Mucosa of descending colon (tissue), 3 donors: ENCODE measurements around the gene PVRIG. TPM values are rescaled to one million over a fixed set of nuclear protein-coding genes. Genes with fewer than 3 reads are reported as not detected.
"Not testable (repeated sequence)": the region's sequence is repeated elsewhere in the genome, so short reads cannot be mapped to it uniquely, and the experiment has no call there.

Experiments used
- ATAC-seq: fragments of 200-7000 bp; cut with Tn5 transposase; one replicate; pipeline ENCODE4 v1.9.1; 2020; ENCODE audit warnings: mild to moderate bottlenecking, moderate library complexity
- DNase-seq, 3 donors: peaks; one replicate each; pipeline ENCODE4 v3.0.0-alpha.2; 2020
- H3K36me3 ChIP-seq: fragments of 200-600 bp; one replicate; pipeline ENCODE4 v1.8.0; 2021; ENCODE audit warnings: low read depth, mild to moderate bottlenecking
- H3K4me1 ChIP-seq: fragments of 200-600 bp; one replicate; pipeline ENCODE4 v1.8.0; 2021; ENCODE audit warnings: low read depth, mild to moderate bottlenecking
- H3K4me3 ChIP-seq: fragments of 200-600 bp; one replicate; pipeline ENCODE4 v1.8.0; 2021; ENCODE audit warnings: mild to moderate bottlenecking
- H3K9me3 ChIP-seq: fragments of 200-600 bp; one replicate; pipeline ENCODE4 v1.8.0; 2021; ENCODE audit warnings: mild to moderate bottlenecking
- CTCF ChIP-seq: fragments of 200-600 bp; IDR thresholded peaks from one replicate; pipeline ENCODE4 v1.8.0; 2022; ENCODE audit warnings: antibody characterized with exemption, mild to moderate bottlenecking
- intact Hi-C, 2 donors: fragments of 100-400 bp; cut with DNase I in 1 of 2; cut with micrococcal nuclease in 1 of 2; formaldehyde crosslinking; loops; one replicate each; pipeline versions ENCODE4 v1.11.0 to v1.11.1; 2022; cut with DNase I, micrococcal nuclease
- total RNA-seq, 3 donors: library from RNA; stranded (reverse); fragmentation: NEBNext Ultra II Directional in 2 of 3; extraction: Animal tissue kit (Norgen Biotek cat#: 25700) in 2 of 3; gene quantifications; one replicate each; pipeline versions ENCODE4 v1.2.1 to v1.2.4, GENCODE V29; 2021 to 2023
- donor health status: DM: no; HTN: no; CAD: no; lungs with moderate emphysema.
- donor health status: DM: no; HTN: no; CAD: no.
- donor health status: DM: no; HTN: yes; CAD: no.

PVRIG gene
- total RNA-seq, 3 donors from 2014 or later: 0.76 to 1.4 TPM; not detected in 1

- DNase-seq: no peak
- Histone ChIP-seq H3K9me3 (no peaks in the 10 kb centered on the region), H3K36me3 (no peaks in the 10 kb centered on the region), H3K4me1 (peaks cover 14% of the 10 kb centered on the region), H3K4me3 (no peak overlapping the region)
- ATAC-seq: no peak
- intact Hi-C loops: loop anchor here in 1 of 2 donors (10.0 kb wide), 1 partner anchor 81 kb away; no protein-coding TSS in a partner anchor
- TF ChIP-seq CTCF: no peak
Measured at GRCh38 chr7:100215895-100216294, 3.9 kb upstream of the PVRIG start.

GRCh38 chr7:100217934-100218333 lies 1.8 kb upstream of the PVRIG start:
- intact Hi-C loops: loop anchor here in 1 of 2 donors (10.0 kb wide), 1 partner anchor 83 kb away; no protein-coding TSS in a partner anchor
- not testable (repeated sequence) for ATAC-seq

GRCh38 chr7:100219271-100219737 lies 445 bp upstream of the PVRIG start:
- no peak for TF ChIP-seq CTCF
- ATAC-seq (no peak), DNase-seq (no peak)
- Histone ChIP-seq H3K36me3 (no peaks in the 10 kb centered on the region), H3K9me3 (no peaks in the 10 kb centered on the region), H3K4me1 (no peaks in the 10 kb centered on the region), H3K4me3 (no peak overlapping the region)
- intact Hi-C loops: loop anchor here in 1 of 2 donors (10.0 kb wide), 1 partner anchor 85 kb away; no protein-coding TSS in a partner anchor

More at GRCh38 chr7:100217934-100218333, 1.8 kb upstream of the PVRIG start:
- H3K9me3 ChIP-seq, H3K36me3 ChIP-seq, H3K4me3 ChIP-seq, H3K4me1 ChIP-seq: not testable (repeated sequence)
- DNase-seq: peak; percentile 89 to 97 (median 94)
- peak; percentile 22 for TF ChIP-seq CTCF

GRCh38 chr7:100220586-100221230 lies 959 bp downstream of the PVRIG start:
- Histone ChIP-seq H3K36me3 (no peaks in the 10 kb centered on the region), H3K9me3 (no peaks in the 10 kb centered on the region), H3K4me3 (no peak overlapping the region), H3K4me1 (no peaks in the 10 kb centered on the region)
- no peak for ATAC-seq
- TF ChIP-seq CTCF: no peak
- intact Hi-C loops: no loop called here
- peak in 2 of 3 donors; percentile 41 to 61 for DNase-seq

- no peak for TF ChIP-seq CTCF
- Histone ChIP-seq H3K9me3 (no peaks in the 10 kb centered on the region), H3K4me1 (no peaks in the 10 kb centered on the region), H3K36me3 (no peaks in the 10 kb centered on the region), H3K4me3 (no peak overlapping the region)
- intact Hi-C loops: no loop called here
- ATAC-seq (peak; percentile 66), DNase-seq (peak; percentile 40 to 83 (median 55))
Measured at GRCh38 chr7:100221231-100221718, 1.5 kb downstream of the PVRIG start.
